IMR-90 (cell line): Measurements from ENCODE around the gene LHFPL5.

Experiments used
- CEBPB ChIP-seq: IDR thresholded peaks from 2 replicates; pipeline ENCODE4 v1.6.1; 2012; ENCODE audit warnings: low read depth, low read length, improper control_type of control experiment
- CTCF ChIP-seq: conservative IDR thresholded peaks from 2 replicates; pipeline ENCODE4 v1.5.1; 2012; ENCODE audit warnings: mild to moderate bottlenecking, low read depth, low read length, improper control_type of control experiment
- MAFK ChIP-seq: IDR thresholded peaks from 2 replicates; pipeline ENCODE4 v1.6.1; 2012; ENCODE audit warnings: low read depth, low read length, improper control_type of control experiment
- MXI1 ChIP-seq: IDR thresholded peaks from 2 replicates; pipeline ENCODE4 v1.6.1; 2012; ENCODE audit warnings: low read depth, mild to moderate bottlenecking, low read length, moderate library complexity, borderline replicate concordance
- RFX5 ChIP-seq: IDR thresholded peaks from 2 replicates; pipeline ENCODE4 v1.8.0; 2012; ENCODE audit warnings: low read depth, mild to moderate bottlenecking, low read length, moderate library complexity
- USF2 ChIP-seq: fragments of 150-350 bp; IDR thresholded peaks from 2 replicates; pipeline ENCODE4 v1.6.1; 2017; ENCODE audit warnings: mild to moderate bottlenecking, antibody characterized with exemption, low read length, low read depth

- TF ChIP-seq RFX5 (no peak), CTCF (no peak), MXI1 (no peak), MAFK (no peak), USF2 (no peak), CEBPB (no peak)
Measured at GRCh38 chr6:35765739-35766138, 39.4 kb upstream of the LHFPL5 start.
